ENCODE data around the gene OR2D3. TPM values are rescaled to one million over a fixed set of nuclear protein-coding genes. Genes with fewer than 3 reads are reported as not detected.

The OR2D3 gene
- total RNA-seq, result not detected
- not detected for polyA plus RNA-seq
- long read RNA-seq, donor 1, result 0 reads
- long read RNA-seq, donor 2, result 0 reads
- long read RNA-seq, donor 3, result 0 reads

- Histone ChIP-seq H3K27me3 (no peaks in the 10 kb centered on the region), H3K27ac (no peak within 1 kb of the TSS), H3K4me1 (no peaks in the 10 kb centered on the region), H3K9me3 (peaks cover 0 to 6% (median 0%) of the 10 kb centered on the region in 12 donors), H3K4me3 (no peak within 1 kb of the TSS), H3K36me3 (no peaks in the 10 kb centered on the region)
- no peak for TF ChIP-seq CTCF (IDR thresholded peaks at IDR 0.05)
- TF ChIP-seq POLR2A (IDR thresholded peaks at IDR 0.05), result no peak
- intact Hi-C loops (cut with DNase I), result no loop called here
- WGBS, 4 donors, result 85 to 97% (median 93%) methylated on average over 1 of the region's 1 CpG
- DNase-seq, result no peak
- ATAC-seq, result no peak
Measured at GRCh38 chr11:6920702-6921101, at the start of gene OR2D3. Gene OR2D3 (plus strand): TSS chr11:6921002. CDS start chr11:6921002, 0 bp downstream.

GRCh38 chr11:6871278-6871677 is 49.5 kb upstream of the OR2D3 start:
- Histone ChIP-seq H3K4me3 (no peak overlapping the region), H3K4me1 (no peaks in the 10 kb centered on the region), H3K36me3 (no peaks in the 10 kb centered on the region), H3K27ac (no peak overlapping the region), H3K9me3 (no peaks in the 10 kb centered on the region), H3K27me3 (no peaks in the 10 kb centered on the region)
- ATAC-seq, result no peak
- intact Hi-C loops (cut with DNase I), result no loop called here
- 78 to 85% (median 82%) methylated on average over 1 of the region's 1 CpG for WGBS, 4 donors
- no peak for DNase-seq
- TF ChIP-seq POLR2A (IDR thresholded peaks at IDR 0.05) (no peak), CTCF (IDR thresholded peaks at IDR 0.05) (no peak)

GRCh38 chr11:6875761-6876160 is 45.0 kb upstream of the OR2D3 start:
- ATAC-seq (no peak), DNase-seq (no peak)
- no peak for TF ChIP-seq CTCF (IDR thresholded peaks at IDR 0.05)
- Histone ChIP-seq H3K4me1 (no peaks in the 10 kb centered on the region), H3K27ac (no peak overlapping the region), H3K27me3 (no peaks in the 10 kb centered on the region), H3K9me3 (peaks cover 0 to 7% (median 0%) of the 10 kb centered on the region in 12 donors), H3K4me3 (no peak overlapping the region), H3K36me3 (no peaks in the 10 kb centered on the region)
- 82 to 88% (median 86%) methylated on average over 2 of the region's 2 CpGs for WGBS, 4 donors
- intact Hi-C loops (cut with DNase I), result no loop called here

- H3K27me3 ChIP-seq, result no peaks in the 10 kb centered on the region
- H3K9me3 ChIP-seq, result peaks cover 0 to 7% (median 0%) of the 10 kb centered on the region in 12 donors
- no peaks in the 10 kb centered on the region for H3K36me3 ChIP-seq
- intact Hi-C loops (cut with DNase I), result no loop called here
- DNase-seq (no peak), ATAC-seq (no peak)
- no peak within 1 kb of the TSS for H3K4me3 ChIP-seq
- TF ChIP-seq POLR2A (IDR thresholded peaks at IDR 0.05) (no peak), CTCF (IDR thresholded peaks at IDR 0.05) (no peak)
- no peaks in the 10 kb centered on the region for H3K4me1 ChIP-seq
- WGBS, 4 donors, result 85 to 100% (median 95%) methylated on average over 1 of the region's 1 CpG
- H3K27ac ChIP-seq, result no peak within 1 kb of the TSS
Measured at GRCh38 chr11:6876325-6876724, 44.5 kb upstream of the OR2D3 start, which contains the start of gene OR10A4. Gene OR10A4 (plus strand): TSS chr11:6876625. CDS start chr11:6876648, 23 bp downstream.
